GOT3 (cell line): ENCODE measurements around the gene NF1.

ENCODE experiments used
- DNase-seq: peaks from one replicate; lab custom pipeline; 2025; ENCODE audit warnings: mixed read lengths; lab: John Stamatoyannopoulos, UW

NF1 gene

GRCh38 chr17:31386542-31387075 lies 291.8 kb downstream of the NF1 start:
- no peak for DNase-seq

GRCh38 chr17:31387438-31387837 lies 292.7 kb downstream of the NF1 start:
- no peak for DNase-seq

- DNase-seq = no peak
Observed at GRCh38 chr17:31388351-31388750, 293.6 kb downstream of the NF1 start.

GRCh38 chr17:31388770-31389656 lies 294.2 kb downstream of the NF1 start:
- DNase-seq = no peak

GRCh38 chr17:31389657-31390381 lies 295.0 kb downstream of the NF1 start:
- no peak for DNase-seq

- no peak for DNase-seq
Observed at GRCh38 chr17:31390426-31390747, 295.6 kb downstream of the NF1 start.

- no peak for DNase-seq
Observed at GRCh38 chr17:31390748-31391495, 296.1 kb downstream of the NF1 start.

GRCh38 chr17:31391496-31391949 lies 296.7 kb downstream of the NF1 start, which contains the start of gene RAB11FIP4:
Gene RAB11FIP4, plus strand, starts transcription at chr17:31391675. Its CDS starts 178 bp downstream, at chr17:31391853.
- no peak for DNase-seq

- no peak for DNase-seq
Observed at GRCh38 chr17:31392002-31392855, 297.5 kb downstream of the NF1 start.

- no peak for DNase-seq
Observed at GRCh38 chr17:31392856-31393748, 298.3 kb downstream of the NF1 start.

- no peak for DNase-seq
Observed at GRCh38 chr17:31393749-31394146, 299.0 kb downstream of the NF1 start.

- DNase-seq = no peak
Observed at GRCh38 chr17:31394544-31394943, 299.8 kb downstream of the NF1 start.

GRCh38 chr17:31397256-31397939 lies 302.6 kb downstream of the NF1 start:
- no peak for DNase-seq

GRCh38 chr17:31398381-31399311 lies 303.9 kb downstream of the NF1 start:
- DNase-seq = no peak

GRCh38 chr17:31400481-31400950 lies 305.7 kb downstream of the NF1 start:
- DNase-seq = no peak

- no peak for DNase-seq
Observed at GRCh38 chr17:31401456-31402254, 306.9 kb downstream of the NF1 start.
